Activated naive CD4-positive, alpha-beta T cell treated with anti-CD3 and anti-CD28 coated beads, Interleukin-2, amount 50 U/mL, for 72 hours (primary cell): ENCODE results near the gene DLG4. TPM values are rescaled to one million over a fixed set of nuclear protein-coding genes. Genes with fewer than 3 reads are reported as not detected.
"Not testable (repeated sequence)": the region's sequence is repeated elsewhere in the genome, so short reads cannot be mapped to it uniquely, and the experiment has no call there.

ENCODE experiments used
- ATAC-seq, 2 donors: fragments of 150-1000 bp; cut with Tn5 transposase; 2 replicates each; pipeline ENCODE4 v1.10.0; 2021; ENCODE audit warnings: mild to moderate bottlenecking in 2 of 2, moderate library complexity in 2 of 2
- DNase-seq, 2 donors: peaks; one replicate each; pipeline ENCODE4 v3.0.0; 2021 to 2022; ENCODE audit warnings: low spot score in 2 of 2
- H3K27ac Mint-ChIP-seq, 2 donors: one replicate each; pipeline ENCODE4 v1.8.0; 2022; ENCODE audit warnings: mild to moderate bottlenecking in 2 of 2, mixed read lengths in 2 of 2
- H3K36me3 Mint-ChIP-seq, 2 donors: one replicate each; pipeline ENCODE4 v1.8.0; 2022; ENCODE audit warnings: mixed read lengths in 2 of 2
- H3K9me3 Mint-ChIP-seq, 2 donors: one replicate each; pipeline ENCODE4 v1.8.0; 2022; ENCODE audit warnings: mixed read lengths in 2 of 2
- total RNA-seq, 2 donors: library from RNA; stranded (reverse); gene quantifications; one replicate each; pipeline ENCODE4 v1.2.3, GENCODE V29; 2022

DLG4 gene
- total RNA-seq, 2 donors from 2014 or later, result 20.1 to 27.1 TPM

GRCh38 chr17:7191069-7191468, 28.6 kb downstream of the DLG4 start:
- H3K27ac Mint-ChIP-seq, result no peak overlapping the region
- no peaks in the 10 kb centered on the region for H3K9me3 Mint-ChIP-seq
- H3K36me3 Mint-ChIP-seq, result no peaks in the 10 kb centered on the region
- DNase-seq (no peak), ATAC-seq (no peak)

GRCh38 chr17:7190276-7190917, 29.2 kb downstream of the DLG4 start:
- DNase-seq (no peak), ATAC-seq (no peak)
- no peaks in the 10 kb centered on the region for H3K36me3 Mint-ChIP-seq
- no peaks in the 10 kb centered on the region for H3K9me3 Mint-ChIP-seq
- H3K27ac Mint-ChIP-seq, result no peak overlapping the region

- H3K36me3 Mint-ChIP-seq, result no peaks in the 10 kb centered on the region
- peak overlapping the region in 1 of 2 donors; percentile 3 for H3K27ac Mint-ChIP-seq
- no peaks in the 10 kb centered on the region for H3K9me3 Mint-ChIP-seq
- ATAC-seq (peak in 1 of 2 donors; percentile 46), DNase-seq (no peak)
Observed at GRCh38 chr17:7186241-7186640, 33.4 kb downstream of the DLG4 start.

DNA sequence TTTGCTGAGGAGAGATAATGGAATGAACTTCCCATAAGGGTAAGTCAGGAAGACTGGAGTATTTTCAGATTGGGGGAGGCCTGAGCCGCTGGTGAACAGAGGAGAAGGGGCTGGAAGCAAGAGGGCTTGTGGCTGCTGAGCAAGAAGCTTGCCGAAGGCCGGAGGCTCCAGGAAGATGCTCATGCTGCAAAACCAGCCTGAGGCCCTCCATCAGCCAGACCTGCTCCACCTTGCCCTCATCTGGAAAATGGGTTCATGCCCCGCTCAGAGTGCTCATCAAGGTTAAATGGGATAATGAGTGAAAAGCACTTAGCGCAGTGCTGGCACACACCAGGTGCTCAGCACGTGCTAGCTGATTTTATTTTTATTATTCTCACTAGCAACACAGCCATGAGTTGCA, 35.0 kb downstream of the DLG4 start:
- no peaks in the 10 kb centered on the region for H3K36me3 Mint-ChIP-seq
- no peak for ATAC-seq
- DNase-seq, result no peak
- no peak overlapping the region for H3K27ac Mint-ChIP-seq
- H3K9me3 Mint-ChIP-seq, result no peaks in the 10 kb centered on the region

GRCh38 chr17:7184091-7184488, 35.5 kb downstream of the DLG4 start:
- DNase-seq, result no peak
- peak in 1 of 2 donors; percentile 32 for ATAC-seq
- no peaks in the 10 kb centered on the region for H3K9me3 Mint-ChIP-seq

DNA sequence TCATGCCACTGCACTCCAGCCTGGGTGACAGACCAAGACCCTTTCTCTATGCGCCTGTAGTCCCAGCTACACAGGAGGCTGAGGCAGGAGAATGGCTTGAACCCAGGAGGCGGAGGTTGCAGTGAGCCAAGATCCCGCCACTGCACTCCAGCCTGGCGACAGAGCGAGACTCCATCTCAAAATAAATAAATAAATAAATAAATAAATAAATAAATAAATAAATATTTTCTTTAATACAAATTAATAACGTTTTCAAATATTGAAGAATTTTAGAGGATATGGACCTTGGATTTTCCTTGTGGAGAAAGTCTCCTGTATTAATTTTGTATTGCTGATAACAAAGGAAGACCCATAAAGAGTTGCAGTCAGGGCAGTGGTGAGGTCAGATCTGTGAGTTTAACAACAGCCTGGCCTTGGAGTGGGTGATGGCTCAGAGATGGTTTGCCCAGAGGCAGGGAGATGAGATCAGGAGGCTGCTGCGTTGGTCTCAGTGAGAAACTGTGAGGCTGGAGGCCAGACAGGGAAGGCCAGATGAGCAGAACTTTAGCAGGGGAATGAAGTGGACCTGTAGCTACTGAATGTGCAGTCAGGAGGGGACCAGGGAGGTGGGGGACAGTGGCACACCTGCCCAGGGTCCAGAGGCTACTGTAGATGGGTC, 36.1 kb downstream of the DLG4 start:
- Mint-ChIP-seq H3K27ac (no peak overlapping the region), H3K9me3 (no peaks in the 10 kb centered on the region), H3K36me3 (no peaks in the 10 kb centered on the region)
- no peak for DNase-seq
- ATAC-seq, result peak in 1 of 2 donors; percentile 27

More at GRCh38 chr17:7184091-7184488, 35.5 kb downstream of the DLG4 start:
- no peaks in the 10 kb centered on the region for H3K36me3 Mint-ChIP-seq
- no peak overlapping the region for H3K27ac Mint-ChIP-seq

- H3K27ac Mint-ChIP-seq, result peak overlapping the region in 1 of 2 donors; percentile 50
- H3K9me3 Mint-ChIP-seq, H3K36me3 Mint-ChIP-seq, ATAC-seq, DNase-seq: not testable (repeated sequence)
Observed at GRCh38 chr17:7182101-7182500, 37.5 kb downstream of the DLG4 start.

GRCh38 chr17:7179317-7180254, 40.0 kb downstream of the DLG4 start, which contains the start of gene ASGR1:
TSS of gene ASGR1 (minus strand) at chr17:7179370. CDS start at chr17:7178563, 807 bp downstream.
- Mint-ChIP-seq H3K27ac (no peak within 1 kb of the TSS), H3K9me3 (no peaks in the 10 kb centered on the region), H3K36me3 (no peaks in the 10 kb centered on the region)
- no peak for DNase-seq
- ATAC-seq, result no peak

GRCh38 chr17:7178973-7179316, 40.7 kb downstream of the DLG4 start:
- ATAC-seq (no peak), DNase-seq (no peak)
- Mint-ChIP-seq H3K27ac (no peak overlapping the region), H3K36me3 (no peaks in the 10 kb centered on the region), H3K9me3 (no peaks in the 10 kb centered on the region)

- DNase-seq, result no peak
Observed at GRCh38 chr17:7177954-7178477, 41.6 kb downstream of the DLG4 start.

DNA sequence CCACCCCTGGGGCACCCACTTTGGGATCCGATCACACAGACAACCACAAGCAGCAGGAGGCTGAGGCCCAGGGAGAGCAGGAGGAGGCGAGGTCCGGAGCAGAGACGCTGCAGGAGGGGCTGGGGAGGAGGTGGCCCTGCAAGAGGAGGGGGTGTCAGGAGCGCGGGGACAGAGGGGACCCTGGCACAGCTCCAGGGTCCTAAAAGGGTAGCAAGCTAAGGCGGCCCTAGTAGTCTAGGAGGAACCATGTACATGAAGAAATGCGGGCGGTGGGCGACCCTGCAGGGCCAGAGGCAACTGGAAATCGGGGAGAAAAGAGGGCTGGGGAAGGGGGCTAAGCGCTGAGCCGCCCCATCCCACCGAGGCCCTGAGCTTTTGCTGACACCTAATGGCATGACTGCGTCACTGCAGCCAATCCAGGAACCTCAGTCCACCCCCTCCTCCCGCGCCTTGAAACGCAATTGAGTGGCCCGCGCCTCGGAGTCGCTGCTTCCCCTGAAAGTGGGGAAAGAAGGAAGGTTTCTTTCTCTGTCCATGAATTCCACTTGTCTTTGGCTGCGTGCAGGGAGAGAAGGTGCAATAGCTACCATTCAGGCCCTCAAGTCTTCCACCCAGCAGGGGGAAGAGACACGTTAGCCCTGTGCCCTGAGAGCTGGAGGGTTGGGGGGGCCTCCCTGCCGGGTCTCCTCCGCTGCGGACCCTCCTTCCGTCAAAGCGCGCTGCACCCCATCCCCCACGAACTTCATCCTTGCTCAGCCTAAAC, 42.3 kb downstream of the DLG4 start:
- Mint-ChIP-seq H3K36me3 (no peaks in the 10 kb centered on the region), H3K27ac (peak overlapping the region in 1 of 2 donors; percentile 7), H3K9me3 (no peaks in the 10 kb centered on the region)
- DNase-seq (peak in 1 of 2 donors; percentile 74), ATAC-seq (peak; percentile 75 to 87)

More at GRCh38 chr17:7177954-7178477, 41.6 kb downstream of the DLG4 start:
- no peak for ATAC-seq
- no peaks in the 10 kb centered on the region for H3K36me3 Mint-ChIP-seq
- peak overlapping the region in 1 of 2 donors; percentile 7 for H3K27ac Mint-ChIP-seq
- H3K9me3 Mint-ChIP-seq, result no peaks in the 10 kb centered on the region

- no peak for DNase-seq
- Mint-ChIP-seq H3K36me3 (no peaks in the 10 kb centered on the region), H3K27ac (no peak overlapping the region), H3K9me3 (no peaks in the 10 kb centered on the region)
- ATAC-seq, result no peak
Observed at GRCh38 chr17:7176841-7177190, 42.8 kb downstream of the DLG4 start.

DNA sequence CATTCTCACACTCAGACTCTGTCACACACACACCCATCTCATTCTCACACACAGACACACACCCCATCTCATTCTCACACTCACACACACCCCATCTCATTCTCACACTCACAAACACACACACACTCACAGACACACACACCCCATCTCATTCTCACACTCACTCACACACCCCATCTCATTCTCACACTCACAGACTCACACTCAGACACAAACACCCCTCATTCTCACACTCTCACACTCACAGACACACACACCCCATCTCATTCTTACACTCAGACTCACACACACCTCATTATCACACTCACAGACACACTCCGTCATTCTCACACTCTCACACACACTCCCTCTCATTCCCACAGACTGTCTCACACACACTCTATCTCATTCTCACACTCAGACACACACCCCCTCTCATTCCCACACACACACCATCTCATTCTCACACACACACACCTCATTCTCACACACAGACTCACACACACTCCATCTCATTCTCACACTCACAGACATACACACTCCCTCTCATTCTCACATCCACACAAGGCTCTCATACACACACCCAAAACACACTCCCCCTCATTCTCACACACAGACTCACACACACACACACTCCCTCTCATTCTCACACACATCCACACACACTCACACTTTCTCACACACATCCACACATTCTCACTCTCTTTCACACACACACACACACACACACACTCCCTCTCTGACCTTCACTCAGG, 43.4 kb downstream of the DLG4 start:
- H3K9me3 Mint-ChIP-seq, result no peaks in the 10 kb centered on the region
- H3K36me3 Mint-ChIP-seq, result no peaks in the 10 kb centered on the region
- no peak for ATAC-seq
- H3K27ac Mint-ChIP-seq, result no peak overlapping the region
- no peak for DNase-seq

GRCh38 chr17:7175330-7175733, 44.3 kb downstream of the DLG4 start:
- H3K27ac Mint-ChIP-seq, result no peak overlapping the region
- H3K9me3 Mint-ChIP-seq, result no peaks in the 10 kb centered on the region
- no peaks in the 10 kb centered on the region for H3K36me3 Mint-ChIP-seq
- ATAC-seq (no peak), DNase-seq (no peak)

GRCh38 chr17:7174603-7175326, 44.9 kb downstream of the DLG4 start:
- DNase-seq (no peak), ATAC-seq (no peak)
- H3K36me3 Mint-ChIP-seq, result no peaks in the 10 kb centered on the region
- H3K9me3 Mint-ChIP-seq, result no peaks in the 10 kb centered on the region
- no peak overlapping the region for H3K27ac Mint-ChIP-seq
